GM10847 (cell line): ENCODE results near the gene KCNH2.

Experiments
- POLR2A ChIP-seq: IDR thresholded peaks from 2 replicates; pipeline ENCODE4 v1.6.1; 2011; ENCODE audit not compliant: insufficient read length; ENCODE audit errors: extremely low read depth

The KCNH2 gene

GRCh38 chr7:151001546-151001945, 23.4 kb upstream of the KCNH2 start:
- TF ChIP-seq POLR2A, result no peak

- TF ChIP-seq POLR2A, result no peak
Measured at GRCh38 chr7:151000897-151001495, 22.9 kb upstream of the KCNH2 start.

GRCh38 chr7:150999497-151000230, 21.5 kb upstream of the KCNH2 start:
- no peak for TF ChIP-seq POLR2A

- no peak for TF ChIP-seq POLR2A
Measured at GRCh38 chr7:150999001-150999400, 20.9 kb upstream of the KCNH2 start.

GRCh38 chr7:150998341-150998740, 20.2 kb upstream of the KCNH2 start:
- TF ChIP-seq POLR2A, result no peak

- no peak for TF ChIP-seq POLR2A
Measured at GRCh38 chr7:150997817-150998216, 19.7 kb upstream of the KCNH2 start.

- TF ChIP-seq POLR2A, result no peak
Measured at GRCh38 chr7:150997075-150997511, 19.0 kb upstream of the KCNH2 start.

GRCh38 chr7:150996376-150997074, 18.4 kb upstream of the KCNH2 start:
- no peak for TF ChIP-seq POLR2A

GRCh38 chr7:150994838-150995510, 16.9 kb upstream of the KCNH2 start:
- TF ChIP-seq POLR2A, result no peak

- no peak for TF ChIP-seq POLR2A
Measured at GRCh38 chr7:150994141-150994837, 16.2 kb upstream of the KCNH2 start.

- TF ChIP-seq POLR2A, result no peak
Measured at GRCh38 chr7:150993511-150993910, 15.4 kb upstream of the KCNH2 start.

GRCh38 chr7:150992833-150993302, 14.7 kb upstream of the KCNH2 start:
- no peak for TF ChIP-seq POLR2A

GRCh38 chr7:150992051-150992640, 14.0 kb upstream of the KCNH2 start:
- TF ChIP-seq POLR2A, result no peak

GRCh38 chr7:150990416-150991186, 12.5 kb upstream of the KCNH2 start, which contains the start of gene NOS3:
Gene NOS3, plus strand, starts transcription at chr7:150991017. Its CDS starts 2,787 bp downstream, at chr7:150993804.
- no peak for TF ChIP-seq POLR2A
